Effector memory CD4-positive, alpha-beta T cell (primary cell): ENCODE results near the gene FSTL4.
A peak's percentile ranks its signal among the peaks of the same experiment; 100 is the strongest.

ENCODE experiments used
- DNase-seq, 3 donors: peaks; one replicate each; pipeline ENCODE4 v3.0.0-alpha.2; 2020
- H3K27ac ChIP-seq: 2 replicates; pipeline ENCODE4 v1.7.0; 2013; ENCODE audit warnings: mild to moderate bottlenecking, low read length, moderate library complexity; ENCODE audit not compliant: insufficient read depth, poor library complexity, severe bottlenecking
- H3K27me3 ChIP-seq: replicated peaks from 2 replicates; pipeline ENCODE4 v1.7.0; 2013; ENCODE audit warnings: mild to moderate bottlenecking, low read length; ENCODE audit not compliant: insufficient read depth, control insufficient read depth, poor library complexity, severe bottlenecking
- H3K36me3 ChIP-seq: 2 replicates; pipeline ENCODE4 v1.7.0; 2013; ENCODE audit warnings: mild to moderate bottlenecking, low read length, moderate library complexity; ENCODE audit not compliant: control insufficient read depth, insufficient read depth
- H3K4me1 ChIP-seq: 2 replicates; pipeline ENCODE4 v1.7.0; 2013; ENCODE audit warnings: low read length, mild to moderate bottlenecking; ENCODE audit not compliant: control insufficient read depth, insufficient read depth, poor library complexity, severe bottlenecking
- H3K4me3 ChIP-seq: 2 replicates; pipeline ENCODE4 v1.7.0; 2013; ENCODE audit warnings: low read length, low read depth, mild to moderate bottlenecking; ENCODE audit not compliant: insufficient read depth, poor library complexity, severe bottlenecking
- H3K9me3 ChIP-seq: 2 replicates; pipeline ENCODE4 v1.7.0; 2013; ENCODE audit warnings: mild to moderate bottlenecking, low read length, moderate library complexity; ENCODE audit not compliant: control insufficient read depth

FSTL4 gene

GRCh38 chr5:133428072-133428660 is 184.2 kb downstream of the FSTL4 start:
- Histone ChIP-seq H3K4me1 (peaks cover 8% of the 10 kb centered on the region), H3K36me3 (no peaks in the 10 kb centered on the region), H3K27ac (no peak overlapping the region), H3K9me3 (no peaks in the 10 kb centered on the region), H3K27me3 (no peaks in the 10 kb centered on the region), H3K4me3 (no peak overlapping the region)
- no peak for DNase-seq

GRCh38 chr5:133427121-133427777 is 185.1 kb downstream of the FSTL4 start:
- H3K4me1 ChIP-seq, result peaks cover 8% of the 10 kb centered on the region
- H3K27me3 ChIP-seq, result no peaks in the 10 kb centered on the region
- no peak overlapping the region for H3K4me3 ChIP-seq
- no peaks in the 10 kb centered on the region for H3K36me3 ChIP-seq
- DNase-seq, result no peak
- H3K9me3 ChIP-seq, result no peaks in the 10 kb centered on the region
- no peak overlapping the region for H3K27ac ChIP-seq

GRCh38 chr5:133426264-133426663 is 186.1 kb downstream of the FSTL4 start:
- DNase-seq, result no peak
- no peak overlapping the region for H3K27ac ChIP-seq
- no peaks in the 10 kb centered on the region for H3K36me3 ChIP-seq

GRCh38 chr5:133425764-133426163 is 186.6 kb downstream of the FSTL4 start:
- peaks cover 8% of the 10 kb centered on the region for H3K4me1 ChIP-seq
- no peak overlapping the region for H3K4me3 ChIP-seq
- no peaks in the 10 kb centered on the region for H3K36me3 ChIP-seq
- no peaks in the 10 kb centered on the region for H3K9me3 ChIP-seq
- DNase-seq, result no peak
- H3K27ac ChIP-seq, result no peak overlapping the region
- no peaks in the 10 kb centered on the region for H3K27me3 ChIP-seq

More at GRCh38 chr5:133426264-133426663, 186.1 kb downstream of the FSTL4 start:
- Histone ChIP-seq H3K9me3 (no peaks in the 10 kb centered on the region), H3K27me3 (no peaks in the 10 kb centered on the region), H3K4me3 (no peak overlapping the region), H3K4me1 (peaks cover 8% of the 10 kb centered on the region)

- Histone ChIP-seq H3K4me1 (peaks cover 8% of the 10 kb centered on the region), H3K36me3 (no peaks in the 10 kb centered on the region), H3K27ac (no peak overlapping the region), H3K9me3 (no peaks in the 10 kb centered on the region), H3K27me3 (no peaks in the 10 kb centered on the region), H3K4me3 (no peak overlapping the region)
- no peak for DNase-seq
Observed at GRCh38 chr5:133425222-133425621, 187.1 kb downstream of the FSTL4 start.

GRCh38 chr5:133423618-133424282 is 188.6 kb downstream of the FSTL4 start:
- Histone ChIP-seq H3K4me3 (no peak overlapping the region), H3K9me3 (no peaks in the 10 kb centered on the region), H3K27me3 (no peaks in the 10 kb centered on the region), H3K27ac (no peak overlapping the region), H3K4me1 (peaks cover 8% of the 10 kb centered on the region), H3K36me3 (no peaks in the 10 kb centered on the region)
- peak; percentile 20 to 55 (median 48) for DNase-seq

GRCh38 chr5:133423011-133423617 is 189.2 kb downstream of the FSTL4 start:
- no peak for DNase-seq
- H3K4me1 ChIP-seq, result peaks cover 8% of the 10 kb centered on the region
- no peaks in the 10 kb centered on the region for H3K9me3 ChIP-seq
- H3K27me3 ChIP-seq, result no peaks in the 10 kb centered on the region
- no peaks in the 10 kb centered on the region for H3K36me3 ChIP-seq
- H3K27ac ChIP-seq, result no peak overlapping the region
- no peak overlapping the region for H3K4me3 ChIP-seq

- Histone ChIP-seq H3K4me3 (no peak overlapping the region), H3K36me3 (no peaks in the 10 kb centered on the region), H3K9me3 (no peaks in the 10 kb centered on the region), H3K4me1 (peaks cover 8% of the 10 kb centered on the region), H3K27ac (no peak overlapping the region), H3K27me3 (no peaks in the 10 kb centered on the region)
- DNase-seq, result no peak
Observed at GRCh38 chr5:133421806-133422205, 190.5 kb downstream of the FSTL4 start.

GRCh38 chr5:133421394-133421793 is 190.9 kb downstream of the FSTL4 start:
- Histone ChIP-seq H3K36me3 (no peaks in the 10 kb centered on the region), H3K27ac (no peak overlapping the region), H3K4me3 (no peak overlapping the region), H3K27me3 (no peaks in the 10 kb centered on the region), H3K9me3 (no peaks in the 10 kb centered on the region), H3K4me1 (peaks cover 8% of the 10 kb centered on the region)
- DNase-seq, result no peak
